NCI-H446 treated with DMSO at 0.1 percent for 48 hours (cell line): ENCODE results near the gene CFD.
"Not testable (repeated sequence)": the region's sequence is repeated elsewhere in the genome, so short reads cannot be mapped to it uniquely, and the experiment has no call there.

Experiments used
- DNase-seq: peaks from one replicate; lab custom pipeline; 2025; lab: John Stamatoyannopoulos, UW

CFD gene

DNA sequence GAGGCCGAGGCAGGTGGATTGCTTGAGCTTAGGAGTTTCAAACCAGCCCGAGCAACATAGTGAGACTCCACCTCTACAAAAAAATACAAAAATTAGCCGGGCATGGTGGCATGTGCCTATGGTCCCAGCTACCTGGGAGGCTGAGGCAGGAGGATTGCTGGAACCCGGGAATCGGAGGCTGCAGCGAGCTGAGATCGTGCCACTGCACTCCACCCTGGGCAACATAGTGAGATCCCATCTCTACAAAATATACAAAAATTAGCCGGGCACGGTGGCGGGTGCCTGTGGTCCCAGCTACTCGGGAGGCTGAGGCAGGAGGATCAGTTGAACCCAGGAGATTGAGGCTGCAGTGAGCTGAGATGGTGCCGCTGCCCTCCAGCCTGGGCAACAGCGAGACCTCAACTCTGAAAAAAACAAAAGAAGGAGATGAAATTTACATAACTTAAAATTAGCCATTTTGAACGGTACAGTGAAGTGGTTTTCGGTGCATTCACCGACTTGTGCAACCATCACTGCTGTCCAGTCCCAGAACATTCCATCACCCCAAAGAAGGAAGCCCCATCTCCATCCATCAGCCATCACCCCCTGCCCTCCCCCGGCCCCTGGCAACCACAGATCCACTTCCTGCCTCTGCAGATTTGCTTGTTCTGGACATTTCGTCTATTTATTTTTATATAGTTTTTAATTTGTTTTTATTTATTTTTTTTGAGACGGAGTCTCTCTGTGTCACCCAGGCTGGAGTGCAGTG is 33.4 kb upstream of the CFD start:
- DNase-seq = no peak

DNA sequence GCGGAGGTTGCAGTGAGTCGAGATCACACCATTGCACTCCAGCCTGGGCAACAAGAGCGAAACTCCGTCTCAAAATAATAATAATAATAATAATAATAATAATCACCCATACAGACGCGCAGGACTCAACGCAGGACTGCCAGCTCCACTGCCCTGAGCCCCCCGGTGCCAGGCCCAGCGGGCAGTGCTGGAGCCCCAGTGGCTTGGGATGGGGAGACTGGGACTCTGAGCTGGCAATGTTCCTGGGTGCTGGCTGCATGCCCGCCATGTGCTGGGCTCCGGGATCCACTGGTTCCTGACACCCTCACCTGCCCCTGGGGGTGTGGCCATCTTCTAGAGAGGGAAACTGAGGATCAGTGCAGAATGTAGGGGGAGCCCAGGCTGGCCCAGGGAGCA is 32.2 kb upstream of the CFD start:
- no peak for DNase-seq

- no peak for DNase-seq
These were observed 31.6 kb upstream of the CFD start, which contains the start of gene AZU1 for GRCh38 chr19:827710-828321. Gene AZU1 (plus strand): TSS chr19:827837. CDS start chr19:827847, 10 bp downstream.

- no peak for DNase-seq
These were observed 30.2 kb upstream of the CFD start for GRCh38 chr19:829129-829758.

- no peak for DNase-seq
These were observed 27.8 kb upstream of the CFD start for GRCh38 chr19:831407-832369.

GRCh38 chr19:834216-834615 is 25.2 kb upstream of the CFD start:
- DNase-seq = no peak

- DNase-seq = no peak
These were observed 24.2 kb upstream of the CFD start for GRCh38 chr19:835210-835810.

- DNase-seq = no peak
These were observed 18.8 kb upstream of the CFD start, which contains the start of gene PRTN3 for GRCh38 chr19:840519-841206. Gene PRTN3 (plus strand): TSS chr19:840999. CDS start chr19:841009, 10 bp downstream.

- not testable (repeated sequence) for DNase-seq
These were observed 16.7 kb upstream of the CFD start for GRCh38 chr19:842802-843179.

DNA sequence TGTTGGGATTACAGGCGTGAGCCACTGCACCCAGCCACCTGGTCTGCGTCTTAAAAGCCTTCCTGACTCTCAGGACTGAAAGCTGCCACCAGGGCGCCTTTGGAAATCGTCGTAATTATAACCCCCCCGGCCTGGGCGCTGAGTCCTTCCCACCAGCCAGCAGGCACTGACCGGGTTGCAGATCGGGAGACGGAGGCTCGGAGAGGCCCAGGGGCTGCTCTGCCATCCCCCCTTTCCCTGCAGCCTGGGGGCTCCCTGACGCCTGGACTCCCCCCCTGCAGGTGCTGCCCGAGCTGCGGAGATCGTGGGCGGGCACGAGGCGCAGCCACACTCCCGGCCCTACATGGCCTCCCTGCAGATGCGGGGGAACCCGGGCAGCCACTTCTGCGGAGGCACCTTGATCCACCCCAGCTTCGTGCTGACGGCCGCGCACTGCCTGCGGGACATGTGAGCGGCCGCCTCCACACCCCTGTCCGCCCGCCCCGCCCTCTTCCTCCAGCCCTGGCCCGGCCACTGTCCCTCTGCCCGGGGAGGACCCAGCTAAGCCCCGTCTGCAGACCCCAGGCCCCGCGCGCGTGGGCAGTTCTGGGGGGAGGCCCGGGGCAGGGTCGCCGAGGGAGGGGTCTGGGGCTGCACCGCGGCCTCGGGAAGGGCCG is 16.2 kb upstream of the CFD start:
- DNase-seq = no peak

DNA sequence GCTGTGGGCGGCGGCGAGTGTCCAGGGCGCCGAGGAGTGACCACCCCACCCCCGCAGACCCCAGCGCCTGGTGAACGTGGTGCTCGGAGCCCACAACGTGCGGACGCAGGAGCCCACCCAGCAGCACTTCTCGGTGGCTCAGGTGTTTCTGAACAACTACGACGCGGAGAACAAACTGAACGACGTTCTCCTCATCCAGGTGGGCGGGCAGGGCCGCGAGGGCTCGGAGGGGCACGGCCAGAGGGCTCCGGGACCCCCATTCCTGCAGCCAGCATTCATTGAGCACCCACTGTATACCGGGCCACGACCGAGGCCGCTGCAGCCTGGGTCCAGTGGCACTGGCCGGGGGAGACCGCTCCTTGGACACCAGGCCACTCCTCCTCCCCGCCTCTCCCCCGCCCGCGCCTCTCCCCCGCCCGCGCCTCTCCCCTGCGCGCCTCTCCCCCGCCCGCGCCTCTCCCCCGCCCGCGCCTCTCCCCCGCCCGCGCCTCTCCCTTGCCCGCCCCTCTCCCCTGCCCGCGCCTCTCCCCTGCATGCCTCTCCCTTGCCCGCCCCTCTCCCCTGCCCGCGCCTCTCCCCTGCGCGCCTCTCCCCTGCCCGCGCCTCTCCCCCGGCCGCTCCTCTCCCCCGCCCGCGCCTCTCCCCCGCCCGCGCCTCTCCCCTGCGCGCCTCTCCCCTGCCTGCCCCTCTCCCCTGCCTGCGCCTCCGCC is 15.5 kb upstream of the CFD start:
- DNase-seq = no peak

- DNase-seq = no peak
These were observed 14.9 kb upstream of the CFD start for GRCh38 chr19:844546-844971.

- no peak for DNase-seq
These were observed 13.6 kb upstream of the CFD start for GRCh38 chr19:845707-846521.

DNA sequence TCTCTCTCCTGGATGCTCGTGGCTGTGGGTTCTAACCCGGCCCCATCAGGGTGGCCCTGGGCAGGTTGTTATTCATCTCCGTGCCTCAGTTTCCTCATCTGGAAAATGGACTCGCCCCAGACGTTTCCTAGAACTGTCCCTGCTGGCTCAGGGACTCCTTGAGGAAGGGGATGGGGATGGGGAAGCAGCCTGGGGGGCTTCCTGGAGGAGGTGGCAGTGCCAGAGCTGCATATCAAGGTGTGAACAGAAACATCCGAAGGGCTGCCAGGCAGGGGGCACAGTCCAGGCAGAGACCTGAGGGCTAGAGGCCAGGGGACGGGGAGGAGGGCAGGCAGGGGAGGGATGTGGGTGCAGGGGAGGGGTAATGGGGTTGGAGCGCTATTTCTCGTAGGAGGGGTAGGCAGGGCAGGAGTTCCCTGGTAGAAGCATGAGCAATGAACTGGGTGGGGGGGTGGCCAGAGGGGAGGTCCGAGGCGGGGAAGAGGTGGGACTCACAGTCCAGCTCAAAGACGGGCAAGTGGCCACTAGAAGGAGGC is 11.0 kb upstream of the CFD start:
- no peak for DNase-seq

- not testable (repeated sequence) for DNase-seq
These were observed 10.3 kb upstream of the CFD start for GRCh38 chr19:849195-849594.

DNA sequence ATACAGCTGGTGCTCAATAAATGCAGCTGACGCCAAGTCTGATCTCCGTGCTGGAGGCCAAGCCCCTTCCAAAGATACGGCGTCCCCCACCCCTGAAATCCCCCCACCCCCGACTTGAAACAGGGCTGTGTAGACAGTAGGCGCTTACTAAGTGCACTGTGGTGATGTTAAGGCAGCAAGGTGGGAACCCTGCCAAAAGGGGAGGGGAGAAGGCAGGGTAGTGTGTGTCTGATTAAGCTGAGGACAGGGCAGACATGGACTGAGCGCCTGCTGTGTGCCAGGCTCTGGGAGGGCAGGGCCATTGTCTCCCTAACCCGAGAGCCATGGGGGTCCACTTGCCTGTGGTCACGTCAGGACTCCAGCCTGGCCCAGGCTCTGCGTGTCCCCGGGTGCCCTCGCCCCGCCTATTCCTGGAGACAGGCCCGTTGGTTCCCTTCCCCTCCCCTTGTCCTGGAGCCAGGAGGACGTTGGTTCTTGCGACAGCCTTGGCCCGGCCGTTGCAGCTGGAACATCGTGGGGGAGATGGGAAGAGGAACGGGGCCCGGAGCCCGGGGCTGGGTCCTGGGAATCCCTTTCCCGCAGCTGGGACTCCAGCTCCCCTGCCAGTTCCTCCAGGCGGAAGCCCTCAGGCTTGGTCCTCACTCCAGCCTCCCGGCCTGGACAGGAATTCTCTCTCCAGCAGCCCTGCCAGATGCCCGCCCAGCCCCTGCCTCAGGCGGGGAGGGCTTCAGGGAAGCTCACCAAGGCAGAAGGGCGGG is 9.1 kb upstream of the CFD start:
- DNase-seq = peak; percentile 44

GRCh38 chr19:850979-851335 is 8.5 kb upstream of the CFD start:
- DNase-seq = no peak
